Stimulated activated CD4-positive, alpha-beta T cell treated with anti-CD3 and anti-CD28 coated beads, Interleukin-4, amount 100 ng/mL, for 1 hour (primary cell): ENCODE data around the gene ZNF506.
"Not testable (repeated sequence)": the region's sequence is repeated elsewhere in the genome, so short reads cannot be mapped to it uniquely, and the experiment has no call there.

ENCODE experiments used
- DNase-seq: peaks from one replicate; pipeline ENCODE4 v3.0.0-alpha.2; 2020

The ZNF506 gene

GRCh38 chr19:19777692-19778091 lies 43.9 kb downstream of the ZNF506 start:
- no peak for DNase-seq

GRCh38 chr19:19776206-19777008 lies 45.1 kb downstream of the ZNF506 start:
- DNase-seq = peak; percentile 91

GRCh38 chr19:19775891-19776205 lies 45.7 kb downstream of the ZNF506 start:
- no peak for DNase-seq

GRCh38 chr19:19774354-19775033 lies 47.1 kb downstream of the ZNF506 start:
- DNase-seq = no peak

- not testable (repeated sequence) for DNase-seq
Measured at GRCh38 chr19:19771963-19772362, 49.6 kb downstream of the ZNF506 start.

DNA sequence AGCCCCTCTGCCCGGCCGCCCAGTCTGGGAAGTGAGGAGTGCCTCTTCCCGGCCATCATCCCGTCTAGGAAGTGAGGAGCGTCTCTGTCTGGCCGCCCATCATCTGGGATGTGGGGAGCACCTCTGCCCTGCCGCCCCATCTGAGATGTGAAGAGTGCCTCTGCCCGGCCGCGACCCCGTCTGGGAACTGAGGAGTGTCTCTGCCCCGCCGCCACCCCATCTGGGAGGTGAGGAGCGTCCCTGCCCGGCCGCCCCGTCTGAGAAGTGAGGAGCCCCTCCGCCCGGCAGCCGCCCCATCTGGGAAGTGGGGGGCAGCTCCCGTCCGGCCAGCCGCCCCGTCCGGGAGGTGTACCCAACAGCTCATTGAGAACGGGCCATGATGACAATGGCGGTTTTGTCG lies 51.6 kb downstream of the ZNF506 start:
- not testable (repeated sequence) for DNase-seq

DNA sequence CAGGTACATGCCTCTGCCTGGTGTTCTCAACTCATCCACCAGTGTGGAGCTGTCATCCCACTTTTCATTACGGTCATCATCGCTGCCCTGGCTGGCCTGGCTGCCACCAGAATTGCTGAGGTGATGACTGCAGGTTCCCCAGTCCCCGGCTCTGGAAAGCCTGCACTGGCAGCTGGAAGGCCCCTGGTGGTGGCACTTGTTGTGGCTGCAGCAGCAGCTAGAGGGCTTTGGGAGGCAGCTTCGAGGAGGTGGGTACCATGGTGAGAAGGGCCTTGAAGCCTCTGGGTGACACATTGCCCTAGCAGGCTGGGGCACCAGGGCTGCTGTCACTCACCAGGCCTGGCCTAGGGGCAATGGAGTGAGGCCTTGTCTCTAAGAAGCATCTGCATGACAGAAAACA lies 63.4 kb downstream of the ZNF506 start:
- DNase-seq = no peak

DNA sequence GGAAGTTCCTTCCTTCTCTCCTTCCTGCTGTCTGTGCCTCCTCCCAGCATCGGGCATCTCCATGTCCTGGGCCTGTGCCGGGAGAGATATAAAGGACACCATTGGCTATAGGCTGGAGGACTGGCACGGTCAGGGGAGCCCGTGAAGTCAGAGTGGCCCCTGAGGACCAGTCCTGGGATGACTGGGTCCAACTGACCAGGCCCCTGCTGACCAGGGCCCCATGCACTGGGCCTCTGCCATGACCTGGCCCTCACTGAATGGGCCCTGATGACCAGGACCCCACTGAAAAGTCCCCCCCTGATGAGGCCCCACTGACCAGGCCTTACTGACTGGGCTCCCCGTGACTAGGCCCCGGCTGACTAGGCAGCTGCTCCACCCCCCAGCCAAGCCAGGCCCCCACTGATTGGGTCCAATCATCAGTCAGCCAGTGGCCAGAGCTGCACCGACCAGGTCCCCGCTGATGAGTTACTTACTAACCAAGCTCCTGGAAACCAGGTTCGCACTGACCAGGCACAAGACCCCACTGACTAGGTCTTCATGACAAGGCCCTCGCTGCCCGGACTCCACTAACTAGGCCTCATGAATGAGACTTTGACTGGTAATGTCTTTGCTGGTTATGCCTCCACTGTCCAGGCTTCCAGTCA lies 68.7 kb downstream of the ZNF506 start:
- no peak for DNase-seq

- no peak for DNase-seq
Measured at GRCh38 chr19:19751846-19752245, 69.7 kb downstream of the ZNF506 start.

DNA sequence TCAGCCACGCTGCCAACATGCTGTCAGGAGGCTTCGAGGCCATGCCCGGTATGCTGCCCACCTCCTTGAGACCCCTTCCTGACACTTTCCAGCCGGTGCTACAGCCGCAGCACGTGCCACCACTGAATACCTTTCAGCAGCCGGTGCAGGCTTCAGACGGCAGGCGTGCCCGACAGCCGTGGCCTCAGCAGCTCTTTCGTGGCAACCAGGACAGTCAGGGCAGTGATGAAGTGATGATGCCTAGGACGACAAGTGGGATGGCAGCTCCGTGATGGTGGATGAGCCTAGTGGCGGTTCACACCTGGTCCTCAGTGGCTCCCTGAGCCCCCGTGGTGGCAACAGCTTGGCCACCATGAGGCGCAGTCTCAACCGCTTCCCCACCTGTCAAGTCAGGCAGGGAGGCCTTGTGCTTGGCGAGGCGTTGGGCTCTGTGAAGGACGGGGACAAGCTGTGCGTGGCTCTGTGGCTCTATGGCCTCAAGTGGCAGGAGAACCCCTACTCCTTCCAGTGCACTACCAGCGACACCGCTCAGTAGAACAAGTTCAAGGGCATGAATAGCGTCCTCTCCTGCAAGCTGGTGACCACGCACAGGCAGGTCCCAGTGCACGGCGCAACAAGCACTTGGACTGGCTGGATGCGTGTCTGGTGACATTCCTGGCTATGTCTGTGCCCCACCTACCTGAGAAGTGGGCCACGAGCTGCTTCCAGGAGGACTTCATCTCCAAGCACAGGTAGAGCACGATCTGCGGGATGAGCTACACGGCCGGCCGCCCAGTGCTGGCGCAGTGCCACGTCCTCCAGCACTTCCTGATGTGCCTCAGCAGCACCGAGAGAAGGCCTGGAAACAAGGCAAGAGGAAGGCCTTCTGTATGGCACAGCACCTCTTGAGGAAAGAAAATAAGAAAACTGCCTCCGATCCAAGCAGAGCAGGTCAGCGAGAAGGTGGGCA lies 70.4 kb downstream of the ZNF506 start:
- no peak for DNase-seq

DNA sequence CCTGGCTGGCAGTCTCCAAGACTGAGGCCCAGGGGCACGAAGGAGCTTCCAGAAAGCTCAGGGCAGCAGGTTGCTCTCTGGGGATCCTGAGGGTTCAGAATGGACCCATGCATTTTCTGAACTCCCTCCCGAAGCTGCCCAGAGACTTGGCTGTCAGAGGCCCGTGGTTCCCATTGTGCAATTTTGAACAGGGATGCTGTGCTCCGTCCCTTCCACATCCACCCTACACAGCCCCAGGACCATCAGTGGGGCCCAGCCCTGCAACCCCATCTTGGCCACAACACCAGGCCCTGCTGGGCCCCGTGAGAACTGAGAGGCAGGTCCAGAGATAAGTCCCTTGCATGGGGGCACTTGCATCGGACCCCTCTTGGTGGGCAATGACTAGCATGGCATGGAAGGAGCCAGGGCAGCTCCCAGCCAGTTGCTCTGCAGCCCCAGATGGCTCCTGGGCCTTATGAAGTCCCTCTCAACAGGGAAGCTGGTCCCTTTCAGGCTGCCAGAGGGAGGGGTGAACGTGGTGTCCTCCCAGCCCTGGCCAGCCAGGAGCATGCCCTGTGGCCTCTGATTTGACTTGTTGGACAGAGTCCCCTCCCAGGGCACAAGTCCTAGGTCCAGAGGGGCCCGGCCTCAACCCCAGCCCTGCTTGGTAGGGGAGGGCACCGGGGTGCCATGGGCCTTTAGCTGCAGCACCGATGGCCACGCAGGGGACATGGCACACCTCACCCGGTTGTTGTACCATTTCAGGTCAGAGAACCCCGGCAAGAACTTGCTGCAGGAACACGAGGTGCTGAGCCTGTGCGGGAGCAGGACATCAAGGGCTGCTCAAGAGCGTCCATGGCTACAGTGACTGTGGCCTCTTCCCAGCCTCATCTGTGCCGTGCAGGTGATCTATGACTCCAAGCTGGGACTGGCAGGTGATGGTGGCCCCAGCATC lies 71.4 kb downstream of the ZNF506 start:
- no peak for DNase-seq

- no peak for DNase-seq
Measured at GRCh38 chr19:19749117-19749907, 72.2 kb downstream of the ZNF506 start.

GRCh38 chr19:19748249-19748938 lies 73.2 kb downstream of the ZNF506 start:
- no peak for DNase-seq

DNA sequence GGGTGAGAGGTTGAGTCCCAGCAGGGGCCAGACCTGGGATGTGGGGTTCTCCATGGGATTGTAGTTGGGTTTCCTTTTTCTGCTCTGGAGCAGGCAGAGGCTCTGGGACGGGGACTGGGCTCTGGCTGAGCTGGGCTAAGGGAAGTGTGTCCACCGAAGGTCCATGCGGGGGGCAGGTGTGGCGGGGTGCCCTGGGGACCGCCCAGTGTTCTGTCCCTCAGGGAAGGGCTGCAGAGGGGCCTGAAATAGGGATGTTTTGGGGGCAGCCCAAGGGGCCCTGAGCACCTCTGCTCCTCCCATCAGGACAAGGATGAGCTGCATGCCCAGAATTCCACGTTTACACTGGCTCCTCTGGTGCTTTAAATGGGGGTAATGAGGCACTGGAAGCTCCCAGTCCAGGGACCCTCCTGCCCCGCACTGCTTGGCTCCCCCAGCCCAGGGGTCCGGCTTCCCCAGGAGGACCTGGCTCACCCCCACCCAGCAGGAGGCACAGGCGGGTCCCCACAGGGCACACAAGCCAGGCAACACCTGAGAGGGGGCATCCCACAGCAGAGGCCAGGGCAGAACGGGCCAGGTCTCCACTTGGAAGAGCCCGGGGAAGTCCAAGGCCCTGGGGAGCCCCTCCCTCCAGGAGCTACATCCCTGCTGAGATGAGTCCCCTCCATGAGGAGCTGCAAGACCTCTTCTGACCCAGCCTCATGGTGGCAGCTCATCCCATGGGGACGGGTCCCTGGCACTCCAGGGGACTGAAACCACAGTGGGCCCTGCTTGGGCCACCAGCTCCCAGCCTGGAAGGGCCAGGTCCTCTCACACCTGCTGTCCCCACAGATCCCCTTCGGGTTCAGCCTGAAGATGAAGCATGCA lies 74.0 kb downstream of the ZNF506 start:
- no peak for DNase-seq

GRCh38 chr19:19746286-19747213 lies 75.0 kb downstream of the ZNF506 start:
- DNase-seq = no peak

GRCh38 chr19:19745496-19746285 lies 75.9 kb downstream of the ZNF506 start:
- no peak for DNase-seq

- DNase-seq = no peak
Measured at GRCh38 chr19:19744641-19745040, 76.9 kb downstream of the ZNF506 start.
